GM23338 (cell line): ENCODE results near the gene ST3GAL2. TPM values are rescaled to one million over a fixed set of nuclear protein-coding genes. Genes with fewer than 3 reads are reported as not detected.

ENCODE experiments used
- ATAC-seq: fragments of 200-7000 bp; cut with Tn5 transposase; 3 replicates; pipeline ENCODE4 v1.9.1; 2020
- DNase-seq: peaks from one replicate; pipeline ENCODE4 v3.0.0-alpha.2; 2015; ENCODE audit warnings: low spot score
- H2AFZ ChIP-seq: fragments of 200-600 bp; sonication (generic); 2 replicates; pipeline ENCODE4 v1.8.0; 2016; ENCODE audit warnings: antibody characterized with exemption, mild to moderate bottlenecking, moderate library complexity
- H3F3A ChIP-seq: fragments of 200-600 bp; sonication (generic); replicated peaks from 2 replicates; pipeline ENCODE4 v1.8.0; 2017; ENCODE audit warnings: antibody characterized with exemption, mixed run types, low read depth
- H3K27ac ChIP-seq: fragments of 200-600 bp; sonication (generic); 2 replicates; pipeline ENCODE4 v1.6.1; 2016; ENCODE audit warnings: low read depth
- H3K27me3 ChIP-seq: fragments of 200-600 bp; sonication (generic); 2 replicates; pipeline ENCODE4 v1.8.0; 2016; ENCODE audit warnings: mild to moderate bottlenecking, mixed run types, moderate library complexity; ENCODE audit not compliant: insufficient read depth
- H3K36me3 ChIP-seq: fragments of 200-600 bp; sonication (generic); 2 replicates; pipeline ENCODE4 v1.8.0; 2016; ENCODE audit warnings: mild to moderate bottlenecking; ENCODE audit not compliant: insufficient read depth
- H3K4me1 ChIP-seq: fragments of 200-600 bp; sonication (generic); 2 replicates; pipeline ENCODE4 v1.8.0; 2016; ENCODE audit warnings: mild to moderate bottlenecking, moderate library complexity; ENCODE audit not compliant: insufficient read depth
- H3K4me2 ChIP-seq: fragments of 200-600 bp; sonication (generic); 2 replicates; pipeline ENCODE4 v1.7.1; 2017; ENCODE audit warnings: mixed run types
- H3K4me3 ChIP-seq: fragments of 200-600 bp; sonication (generic); 2 replicates; pipeline ENCODE4 v1.6.1; 2016; ENCODE audit warnings: mixed run types
- H3K79me2 ChIP-seq: fragments of 200-600 bp; sonication (generic); replicated peaks from 2 replicates; pipeline ENCODE4 v1.8.0; 2017; ENCODE audit warnings: mild to moderate bottlenecking; ENCODE audit not compliant: insufficient read depth
- H3K9me2 ChIP-seq: fragments of 200-600 bp; sonication (generic); 2 replicates; pipeline ENCODE4 v1.8.0; 2017; ENCODE audit not compliant: insufficient read depth
- H4K20me1 ChIP-seq: fragments of 200-600 bp; sonication (generic); replicated peaks from 2 replicates; pipeline ENCODE4 v1.8.0; 2017; ENCODE audit warnings: mild to moderate bottlenecking; ENCODE audit not compliant: insufficient read depth
- H3K27ac Mint-ChIP-seq: 2 replicates; pipeline ENCODE4 v1.8.0; 2020; ENCODE audit warnings: inconsistent platforms, mild to moderate bottlenecking, moderate library complexity, mixed read lengths
- H3K27me3 Mint-ChIP-seq: 3 replicates; pipeline ENCODE4 v1.8.0; 2022; ENCODE audit warnings: low read depth, mild to moderate bottlenecking, moderate library complexity, mixed read lengths, inconsistent platforms; ENCODE audit not compliant: insufficient read depth, poor library complexity
- H3K36me3 Mint-ChIP-seq: 3 replicates; pipeline ENCODE4 v1.8.0; 2021; ENCODE audit warnings: low read depth, mild to moderate bottlenecking, inconsistent platforms, moderate library complexity, mixed read lengths
- H3K4me1 Mint-ChIP-seq: 3 replicates; pipeline ENCODE4 v1.8.0; 2020; ENCODE audit warnings: mild to moderate bottlenecking, inconsistent platforms, mixed read lengths
- H3K4me3 Mint-ChIP-seq: 3 replicates; pipeline ENCODE4 v1.8.0; 2021; ENCODE audit warnings: moderate library complexity, mild to moderate bottlenecking, inconsistent platforms, mixed read lengths
- H3K9me3 Mint-ChIP-seq: 3 replicates; pipeline ENCODE4 v1.8.0; 2020; ENCODE audit warnings: moderate library complexity, mild to moderate bottlenecking, inconsistent platforms, mixed read lengths
- ETS1 ChIP-seq: IDR thresholded peaks from 2 replicates; pipeline ENCODE4 v1.6.1; 2016; ENCODE audit warnings: antibody characterized with exemption
- JUNB ChIP-seq: IDR thresholded peaks from one replicate; pipeline ENCODE4 v1.6.1; 2016; ENCODE audit warnings: antibody characterized with exemption; ENCODE audit not compliant: unreplicated experiment
- NANOG ChIP-seq: IDR thresholded peaks from 2 replicates; pipeline ENCODE4 v1.6.1; 2016; ENCODE audit warnings: antibody characterized with exemption, borderline replicate concordance
- ZNF114 ChIP-seq: fragments of 250-450 bp; sonication (Bioruptor Pico); IDR thresholded peaks from 2 replicates; pipeline ENCODE4 v1.5.0; 2020; ENCODE audit warnings: mild to moderate bottlenecking, moderate library complexity
- ZNF331 ChIP-seq: fragments of 250-450 bp; sonication (Bioruptor Pico); IDR thresholded peaks from 2 replicates; pipeline ENCODE4 v1.5.0; 2020; ENCODE audit warnings: low read depth, mild to moderate bottlenecking, moderate library complexity
- ZNF462 ChIP-seq: fragments of 250-450 bp; sonication (Bioruptor Pico); IDR thresholded peaks from 2 replicates; pipeline ENCODE4 v1.5.0; 2020; ENCODE audit warnings: mild to moderate bottlenecking, moderate library complexity
- polyA plus RNA-seq: library from polyadenylated mRNA; unstranded; fragments of >200 nt; fragmentation: Nextera tagmentation; extraction: Ambion mirVana; gene quantifications from 2 replicates; pipeline ENCODE4 v1.2.1, GENCODE V29; 2016
- total RNA-seq: library from RNA; depleted of rRNA; stranded (reverse); fragments of >200 nt; shearing (Covaris generic); gene quantifications from 2 replicates; pipeline ENCODE4 v1.2.3, GENCODE V29; 2014

ST3GAL2 gene
- total and polyA plus RNA-seq, 2 experiments from 2014 or later = 12.3 to 39.8 TPM

- H3K27me3 ChIP-seq = no peaks in the 10 kb centered on the region
- H3K9me2 ChIP-seq = no peaks in the 10 kb centered on the region
- Mint-ChIP-seq H3K9me3 (no peaks in the 10 kb centered on the region), H3K27ac (no peak overlapping the region), H3K4me3 (no peak overlapping the region), H3K4me1 (no peaks in the 10 kb centered on the region), H3K36me3 (peaks cover 27% of the 10 kb centered on the region), H3K27me3 (peaks cover 8% of the 10 kb centered on the region)
- no peaks in the 10 kb centered on the region for H3K79me2 ChIP-seq
- H2AFZ ChIP-seq = no peak overlapping the region
- H4K20me1 ChIP-seq = no peaks in the 10 kb centered on the region; the same call in 1 of the 2 replicates
- DNase-seq (no peak), ATAC-seq (no peak)
- peaks cover 12% of the 10 kb centered on the region; the same call in 1 of the 2 replicates for H3K36me3 ChIP-seq
- H3K27ac ChIP-seq = no peak overlapping the region
- H3K4me2 ChIP-seq = no peak overlapping the region
- H3F3A ChIP-seq = no peaks in the 10 kb centered on the region; the same call in none of the 2 replicates
- no peaks in the 10 kb centered on the region for H3K4me1 ChIP-seq
- no peak for TF ChIP-seq ZNF114
- no peak for TF ChIP-seq NANOG
- no peak for TF ChIP-seq ZNF462 (CRISPR knock-in tag)
- no peak for TF ChIP-seq JUNB
- no peak for TF ChIP-seq ZNF331
- no peak for TF ChIP-seq ETS1
- H3K4me3 ChIP-seq = no peak overlapping the region
Measured at GRCh38 chr16:70391881-70392481, 46.9 kb downstream of the ST3GAL2 start.
